DMS153 treated with DMSO at 0.1 percent for 48 hours (cell line): ENCODE data around the gene DPM3.

Experiments
- DNase-seq: peaks from one replicate; lab custom pipeline; 2025; ENCODE audit not compliant: unreplicated experiment; lab: John Stamatoyannopoulos, UW

The DPM3 gene

GRCh38 chr1:155103325-155103724 lies 37.0 kb downstream of the DPM3 start:
- DNase-seq = no peak

GRCh38 chr1:155099331-155099730 lies 41.0 kb downstream of the DPM3 start:
- DNase-seq = no peak

GRCh38 chr1:155094622-155094948 lies 45.7 kb downstream of the DPM3 start:
- no peak for DNase-seq

DNA sequence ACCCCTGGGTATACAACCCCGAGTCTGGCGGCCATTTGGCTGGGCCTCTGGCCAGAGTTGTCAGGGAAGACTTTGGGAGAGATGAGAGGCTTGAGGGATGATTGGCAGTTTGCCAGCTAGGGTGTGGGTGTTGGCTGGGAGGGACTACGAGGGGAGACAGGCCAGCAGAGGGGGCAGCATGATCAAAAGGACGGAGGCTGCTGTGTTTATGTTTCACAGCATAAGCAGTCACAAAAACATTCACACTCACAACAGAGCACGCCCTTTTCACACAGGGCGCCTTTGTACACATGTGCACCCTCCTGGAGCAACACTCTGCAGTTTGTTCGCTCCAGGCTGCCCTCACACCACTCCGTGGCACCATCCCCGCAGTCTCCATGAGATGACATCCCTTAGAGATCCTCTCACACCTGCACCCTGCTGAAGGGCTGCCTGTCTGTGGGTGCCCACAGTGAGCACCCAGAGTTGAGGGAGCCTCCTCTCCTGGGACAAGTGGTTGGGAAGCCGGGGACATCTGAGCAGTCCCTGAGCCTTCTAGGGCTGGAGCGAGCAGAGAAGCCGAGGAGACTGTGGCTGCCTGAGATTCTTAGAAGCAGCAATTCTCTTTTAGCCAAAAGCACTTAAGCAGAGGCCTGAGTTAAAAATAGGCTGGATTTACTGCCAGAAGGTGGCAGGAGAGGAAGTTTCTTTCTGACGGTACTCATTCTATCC lies 46.3 kb downstream of the DPM3 start:
- no peak for DNase-seq

DNA sequence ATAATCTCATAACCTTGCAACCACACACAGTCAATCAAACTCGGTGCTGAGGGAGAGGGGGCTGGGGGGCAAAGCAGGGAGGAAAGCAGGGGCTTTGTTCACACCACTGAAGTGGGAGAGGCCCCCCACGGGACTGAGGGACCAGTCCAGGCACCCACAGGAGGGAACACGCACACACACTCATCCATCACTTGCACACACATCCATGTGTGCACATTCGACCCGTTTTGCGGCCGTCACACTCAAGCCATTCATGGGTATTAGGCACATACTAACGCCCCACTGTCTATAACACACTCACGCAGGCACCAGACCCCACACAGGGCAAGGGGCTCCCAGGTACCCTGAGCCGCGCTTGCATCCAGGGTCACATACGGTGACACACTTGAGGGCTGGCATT lies 47.7 kb downstream of the DPM3 start:
- DNase-seq = no peak

DNA sequence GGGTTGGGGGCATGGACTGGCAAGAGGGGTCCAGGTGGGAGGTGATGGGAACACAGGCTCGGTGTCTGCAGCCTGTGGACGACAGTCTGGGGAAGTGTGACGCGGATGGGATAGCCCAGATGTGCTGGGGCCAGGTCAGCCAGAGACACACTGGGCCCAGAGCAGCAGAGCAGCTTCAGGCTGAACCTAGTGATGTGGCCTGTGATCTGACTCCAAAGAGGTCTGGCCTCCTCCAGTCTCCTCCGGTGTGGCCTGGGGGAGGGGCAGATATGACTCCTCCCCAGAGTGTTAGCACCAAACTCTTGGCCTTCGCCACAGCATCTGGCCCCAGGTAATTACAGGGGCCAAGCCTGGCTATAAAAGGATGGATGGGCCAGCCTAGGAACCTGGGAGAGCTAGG lies 48.2 kb downstream of the DPM3 start:
- no peak for DNase-seq

GRCh38 chr1:155091071-155092051 lies 49.0 kb downstream of the DPM3 start:
- DNase-seq = peak; percentile 52
